CD4-positive, alpha-beta T cell (primary cell): ENCODE results near the gene CTPS2. TPM values are rescaled to one million over a fixed set of nuclear protein-coding genes. Genes with fewer than 3 reads are reported as not detected.

Source experiments
- ATAC-seq: fragments of 200-7000 bp; cut with Tn5 transposase; one replicate; pipeline ENCODE4 v1.10.0; 2022; ENCODE audit warnings: mild to moderate bottlenecking; ENCODE audit not compliant: poor library complexity
- CTCF ChIA-PET: fragments of 350-600 bp; sonication (Branson Sonifier 250); formaldehyde crosslinking; loops from one replicate; lab custom pipeline; 2021; ENCODE audit warnings: antibody characterized with exemption, inconsistent platforms; lab: Charles Lee
- POLR2A ChIA-PET: fragments of 350-600 bp; sonication (Branson Sonifier 250); formaldehyde crosslinking; loops from one replicate; lab custom pipeline; 2021; ENCODE audit warnings: antibody characterized with exemption, inconsistent platforms; lab: Charles Lee
- DNase-seq, 14 experiments: peaks; one replicate each; pipeline ENCODE4 v3.0.0-alpha.2; 2013 to 2020; ENCODE audit warnings: mixed read lengths in 2 of 14
- H3K27ac ChIP-seq, 2 donors: one replicate each; pipeline versions ENCODE4 v1.5.1 to v1.7.0; 2013; ENCODE audit warnings: low read length in 2 of 2, low read depth in 1 of 2, mild to moderate bottlenecking in 1 of 2
- H3K27me3 ChIP-seq, 2 experiments: 1 replicate in 1 of 2; 2 replicates in 1 of 2; pipeline versions ENCODE4 v1.6.1 to v1.7.0; 2013; ENCODE audit warnings: low read length in 2 of 2, control low read depth in 1 of 2, mild to moderate bottlenecking in 1 of 2, moderate library complexity in 1 of 2; ENCODE audit not compliant: insufficient read depth in 2 of 2, control insufficient read depth in 1 of 2
- H3K36me3 ChIP-seq: one replicate; pipeline ENCODE4 v1.6.1; 2013; ENCODE audit warnings: low read length, control low read depth; ENCODE audit not compliant: insufficient read depth
- H3K4me1 ChIP-seq: one replicate; pipeline ENCODE4 v1.6.1; 2013; ENCODE audit warnings: low read length, control low read depth; ENCODE audit not compliant: insufficient read depth
- H3K4me3 ChIP-seq: one replicate; pipeline ENCODE4 v1.5.1; 2013; ENCODE audit warnings: mild to moderate bottlenecking, low read length, moderate library complexity
- H3K9me3 ChIP-seq, 2 experiments: 1 replicate in 1 of 2; 2 replicates in 1 of 2; pipeline versions ENCODE4 v1.6.1 to v1.7.0; 2013; ENCODE audit warnings: low read length in 2 of 2, mild to moderate bottlenecking in 2 of 2, control low read depth in 1 of 2, moderate library complexity in 1 of 2; ENCODE audit not compliant: control insufficient read depth in 1 of 2, insufficient read depth in 1 of 2
- H3K27ac Mint-ChIP-seq: one replicate; pipeline ENCODE4 v1.8.0; 2020; ENCODE audit warnings: mixed read lengths
- H3K27me3 Mint-ChIP-seq: one replicate; pipeline ENCODE4 v1.8.0; 2021; ENCODE audit warnings: mixed read lengths
- H3K36me3 Mint-ChIP-seq: one replicate; pipeline ENCODE4 v1.8.0; 2021; ENCODE audit warnings: low read depth, mixed read lengths
- H3K4me1 Mint-ChIP-seq: one replicate; pipeline ENCODE4 v1.8.0; 2021; ENCODE audit warnings: low read depth, mixed read lengths
- H3K4me3 Mint-ChIP-seq: one replicate; pipeline ENCODE4 v1.8.0; 2020; ENCODE audit warnings: mild to moderate bottlenecking, mixed read lengths
- H3K9me3 Mint-ChIP-seq: one replicate; pipeline ENCODE4 v1.8.0; 2020; ENCODE audit warnings: mixed read lengths
- intact Hi-C, 2 experiments: fragments of 100-400 bp; cut with DNase I in 1 of 2; cut with micrococcal nuclease in 1 of 2; formaldehyde crosslinking; loops; one replicate each; pipeline versions ENCODE4 v1.15.1 to v1.9.0; 2023 to 2025; cut with DNase I, micrococcal nuclease
- total RNA-seq, 174 experiments: library from RNA in 2 of 174; stranded (reverse) in 2 of 174; gene quantifications; one replicate each; pipeline ENCODE4 v1.2.3 and lab custom pipeline; 2021 to 2026
- TF ChIP-seq, protein P1 (sequence below): fragments of 200-600 bp; IDR thresholded peaks from one replicate; pipeline ENCODE4 v1.8.0; 2022; ENCODE audit warnings: antibody characterized with exemption, mild to moderate bottlenecking

Gene CTPS2
- total RNA-seq, 2 experiments from 2014 or later: 3.8 to 4.6 TPM

DNA sequence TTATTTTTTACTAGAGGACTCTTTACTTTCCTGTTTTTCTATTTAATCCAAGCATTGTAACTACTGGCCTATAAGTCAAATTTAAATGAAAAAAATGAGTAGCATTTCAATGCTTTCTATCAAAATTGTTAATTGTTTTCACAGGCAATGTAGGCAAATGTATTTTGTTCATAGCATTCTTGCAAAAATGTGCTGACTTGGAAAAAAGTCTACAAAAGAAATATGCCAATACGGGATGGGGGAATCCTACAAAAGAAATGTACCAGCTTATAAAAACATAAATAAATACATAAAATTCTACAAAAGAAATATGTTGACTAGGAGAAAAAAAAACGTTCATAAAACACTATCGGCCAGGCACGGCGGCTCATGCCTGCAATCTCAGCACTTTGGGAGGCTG, 77.4 kb downstream of the CTPS2 start:
- Histone ChIP-seq H3K9me3 (no peaks in the 10 kb centered on the region), H3K27me3 (no peaks in the 10 kb centered on the region), H3K36me3 (no peaks in the 10 kb centered on the region), H3K27ac (no peak overlapping the region), H3K4me3 (no peak overlapping the region), H3K4me1 (no peaks in the 10 kb centered on the region)
- DNase-seq: no peak
- no peak overlapping the region for H3K4me3 Mint-ChIP-seq
- ATAC-seq: no peak
- H3K36me3 Mint-ChIP-seq: peaks cover 10% of the 10 kb centered on the region
- TF ChIP-seq, protein P1, sequence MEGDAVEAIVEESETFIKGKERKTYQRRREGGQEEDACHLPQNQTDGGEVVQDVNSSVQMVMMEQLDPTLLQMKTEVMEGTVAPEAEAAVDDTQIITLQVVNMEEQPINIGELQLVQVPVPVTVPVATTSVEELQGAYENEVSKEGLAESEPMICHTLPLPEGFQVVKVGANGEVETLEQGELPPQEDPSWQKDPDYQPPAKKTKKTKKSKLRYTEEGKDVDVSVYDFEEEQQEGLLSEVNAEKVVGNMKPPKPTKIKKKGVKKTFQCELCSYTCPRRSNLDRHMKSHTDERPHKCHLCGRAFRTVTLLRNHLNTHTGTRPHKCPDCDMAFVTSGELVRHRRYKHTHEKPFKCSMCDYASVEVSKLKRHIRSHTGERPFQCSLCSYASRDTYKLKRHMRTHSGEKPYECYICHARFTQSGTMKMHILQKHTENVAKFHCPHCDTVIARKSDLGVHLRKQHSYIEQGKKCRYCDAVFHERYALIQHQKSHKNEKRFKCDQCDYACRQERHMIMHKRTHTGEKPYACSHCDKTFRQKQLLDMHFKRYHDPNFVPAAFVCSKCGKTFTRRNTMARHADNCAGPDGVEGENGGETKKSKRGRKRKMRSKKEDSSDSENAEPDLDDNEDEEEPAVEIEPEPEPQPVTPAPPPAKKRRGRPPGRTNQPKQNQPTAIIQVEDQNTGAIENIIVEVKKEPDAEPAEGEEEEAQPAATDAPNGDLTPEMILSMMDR: no peak
- no peaks in the 10 kb centered on the region for H3K9me3 Mint-ChIP-seq
- H3K4me1 Mint-ChIP-seq: peaks cover 8% of the 10 kb centered on the region
- ChIA-PET POLR2A (no interaction called here), CTCF (no interaction called here)
- intact Hi-C loops: no loop called here
- H3K27ac Mint-ChIP-seq: no peak overlapping the region
- no peaks in the 10 kb centered on the region for H3K27me3 Mint-ChIP-seq

DNA sequence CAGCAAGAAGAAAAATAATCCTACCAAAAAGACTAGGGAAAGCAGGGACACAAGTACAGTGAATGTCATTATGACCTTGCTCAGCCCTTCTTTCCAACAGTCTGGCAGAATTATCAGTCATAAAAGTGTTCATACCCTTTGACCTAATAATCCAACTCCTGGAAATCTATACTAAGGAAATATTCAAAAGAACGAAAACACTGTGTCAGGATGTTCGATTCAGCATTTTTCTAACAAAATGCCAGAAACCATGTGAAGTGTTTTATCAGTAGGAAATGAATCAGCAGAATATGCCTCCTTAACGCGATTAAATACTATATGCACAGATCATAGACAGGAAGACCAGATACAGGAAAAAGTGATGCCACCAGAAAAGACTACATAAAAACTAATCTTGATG, 78.7 kb downstream of the CTPS2 start:
- no peak for DNase-seq
- intact Hi-C loops: no loop called here
- Mint-ChIP-seq H3K36me3 (peaks cover 10% of the 10 kb centered on the region), H3K27ac (no peak overlapping the region), H3K4me1 (peaks cover 8% of the 10 kb centered on the region), H3K4me3 (no peak overlapping the region), H3K9me3 (no peaks in the 10 kb centered on the region), H3K27me3 (no peaks in the 10 kb centered on the region)
- no peaks in the 10 kb centered on the region for H3K27me3 ChIP-seq
- no peaks in the 10 kb centered on the region for H3K4me1 ChIP-seq
- H3K9me3 ChIP-seq: no peaks in the 10 kb centered on the region
- H3K27ac ChIP-seq: no peak overlapping the region
- ChIA-PET POLR2A (no interaction called here), CTCF (no interaction called here)
- TF ChIP-seq, protein P1: no peak
- H3K36me3 ChIP-seq: no peaks in the 10 kb centered on the region
- H3K4me3 ChIP-seq: no peak overlapping the region
- ATAC-seq: no peak

DNA sequence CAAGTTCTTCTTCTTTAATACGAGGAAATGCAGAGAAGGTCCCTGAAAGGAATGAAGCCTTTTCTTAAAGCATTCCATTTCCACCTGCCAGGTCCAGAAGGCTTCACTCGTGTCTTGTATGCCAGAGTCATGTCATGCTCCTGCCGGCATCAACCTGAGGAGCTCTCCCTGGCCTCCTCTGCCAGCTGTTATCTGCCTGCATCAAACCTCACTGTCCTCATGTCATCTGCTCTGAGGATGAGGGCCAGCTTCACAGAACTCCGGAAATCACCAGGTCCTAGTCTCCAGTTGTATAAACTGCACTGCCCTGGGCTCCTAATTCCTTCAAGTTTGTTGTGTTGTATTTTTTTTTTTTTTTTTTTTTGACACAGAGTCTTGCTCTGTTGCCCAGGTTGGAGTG, 82.6 kb downstream of the CTPS2 start:
- TF ChIP-seq, protein P1: no peak
- no peak overlapping the region for H3K4me3 ChIP-seq
- Mint-ChIP-seq H3K27me3 (no peaks in the 10 kb centered on the region), H3K4me1 (peaks cover 8% of the 10 kb centered on the region), H3K36me3 (peaks cover 9% of the 10 kb centered on the region), H3K9me3 (no peaks in the 10 kb centered on the region), H3K27ac (no peak overlapping the region), H3K4me3 (no peak overlapping the region)
- no peaks in the 10 kb centered on the region for H3K36me3 ChIP-seq
- H3K27me3 ChIP-seq: no peaks in the 10 kb centered on the region
- ATAC-seq (no peak), DNase-seq (no peak)
- H3K9me3 ChIP-seq: no peaks in the 10 kb centered on the region
- intact Hi-C loops: no loop called here
- ChIA-PET CTCF (no interaction called here), POLR2A (interaction anchor here (0.7 kb wide), 1 partner anchor 90 kb away, joined by 3 read pairs; the partner anchor contains the start of gene SYAP1)
- H3K4me1 ChIP-seq: no peaks in the 10 kb centered on the region
- H3K27ac ChIP-seq: no peak overlapping the region
